Heart left ventricle (tissue), 13 donors: ENCODE results near the gene KDM8.

Experiments
- POLR2A ChIP-seq, 2 donors: fragments of 450-650 bp; IDR thresholded peaks; one replicate each; pipeline ENCODE4 v1.6.1; 2017; ENCODE audit warnings: antibody characterized with exemption in 2 of 2, mild to moderate bottlenecking in 2 of 2, moderate library complexity in 2 of 2
- TF ChIP-seq, protein P1 (sequence below), 12 donors: fragments of 200-600 bp; sonication (generic) in 4 of 12; IDR thresholded peaks; one replicate each; pipeline versions ENCODE4 v1.5.0 to v1.8.0; 2018 to 2022; ENCODE audit warnings: antibody characterized with exemption in 12 of 12, mild to moderate bottlenecking in 5 of 12
- donor health status: ischemic (EF 13 %, LVEDD 7.1; RV severe dilation, severe dysfunction).
- donor health status: DM: no; HTN: yes; CAD: no.
- donor health status: DM: no; HTN: no; CAD: no.
- donor health status: ischemic (EF 25% LVEDD 6.9; RV normal size, moderate dysfunction).
- donor health status: ischemic (EF 25% LVEDD 5.7; RV mildly dilated, moderate dysfunction).
- donor health status: ischemic (EF 35%, LVEDD 5.7; RV mildly dilated, moderate dysfunction).
- donor health status: nonischemic (EF 11% LVEDD 7.7; RV severe dilation, severe dysfunction).
- donor health status: DM: yes; HTN: yes; CAD: no.
- donor health status: PGD.
- donor health status: ischemic (EF 29% LVEDD 5.4; RV normal size, mild dysfunction).
- donor health status: nonischemic (EF 23%, LVEDD 6.1; RV moderate dilation, normal function).

- TF ChIP-seq, protein P1, sequence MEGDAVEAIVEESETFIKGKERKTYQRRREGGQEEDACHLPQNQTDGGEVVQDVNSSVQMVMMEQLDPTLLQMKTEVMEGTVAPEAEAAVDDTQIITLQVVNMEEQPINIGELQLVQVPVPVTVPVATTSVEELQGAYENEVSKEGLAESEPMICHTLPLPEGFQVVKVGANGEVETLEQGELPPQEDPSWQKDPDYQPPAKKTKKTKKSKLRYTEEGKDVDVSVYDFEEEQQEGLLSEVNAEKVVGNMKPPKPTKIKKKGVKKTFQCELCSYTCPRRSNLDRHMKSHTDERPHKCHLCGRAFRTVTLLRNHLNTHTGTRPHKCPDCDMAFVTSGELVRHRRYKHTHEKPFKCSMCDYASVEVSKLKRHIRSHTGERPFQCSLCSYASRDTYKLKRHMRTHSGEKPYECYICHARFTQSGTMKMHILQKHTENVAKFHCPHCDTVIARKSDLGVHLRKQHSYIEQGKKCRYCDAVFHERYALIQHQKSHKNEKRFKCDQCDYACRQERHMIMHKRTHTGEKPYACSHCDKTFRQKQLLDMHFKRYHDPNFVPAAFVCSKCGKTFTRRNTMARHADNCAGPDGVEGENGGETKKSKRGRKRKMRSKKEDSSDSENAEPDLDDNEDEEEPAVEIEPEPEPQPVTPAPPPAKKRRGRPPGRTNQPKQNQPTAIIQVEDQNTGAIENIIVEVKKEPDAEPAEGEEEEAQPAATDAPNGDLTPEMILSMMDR (IDR thresholded peaks at IDR 0.05), result no peak
- no peak for TF ChIP-seq POLR2A (IDR thresholded peaks at IDR 0.05)
Measured at GRCh38 chr16:27241658-27242057, 38.3 kb downstream of the KDM8 start.
